ENCODE data around the gene CYB561D2. TPM values are rescaled to one million over a fixed set of nuclear protein-coding genes. Genes with fewer than 3 reads are reported as not detected.

The CYB561D2 gene
- total and polyA plus RNA-seq, 2 of the 13 experiments (the other 11 are each of a cell fraction or from before 2014, with no cell fraction given), result 11.1 to 17.2 TPM

DNA sequence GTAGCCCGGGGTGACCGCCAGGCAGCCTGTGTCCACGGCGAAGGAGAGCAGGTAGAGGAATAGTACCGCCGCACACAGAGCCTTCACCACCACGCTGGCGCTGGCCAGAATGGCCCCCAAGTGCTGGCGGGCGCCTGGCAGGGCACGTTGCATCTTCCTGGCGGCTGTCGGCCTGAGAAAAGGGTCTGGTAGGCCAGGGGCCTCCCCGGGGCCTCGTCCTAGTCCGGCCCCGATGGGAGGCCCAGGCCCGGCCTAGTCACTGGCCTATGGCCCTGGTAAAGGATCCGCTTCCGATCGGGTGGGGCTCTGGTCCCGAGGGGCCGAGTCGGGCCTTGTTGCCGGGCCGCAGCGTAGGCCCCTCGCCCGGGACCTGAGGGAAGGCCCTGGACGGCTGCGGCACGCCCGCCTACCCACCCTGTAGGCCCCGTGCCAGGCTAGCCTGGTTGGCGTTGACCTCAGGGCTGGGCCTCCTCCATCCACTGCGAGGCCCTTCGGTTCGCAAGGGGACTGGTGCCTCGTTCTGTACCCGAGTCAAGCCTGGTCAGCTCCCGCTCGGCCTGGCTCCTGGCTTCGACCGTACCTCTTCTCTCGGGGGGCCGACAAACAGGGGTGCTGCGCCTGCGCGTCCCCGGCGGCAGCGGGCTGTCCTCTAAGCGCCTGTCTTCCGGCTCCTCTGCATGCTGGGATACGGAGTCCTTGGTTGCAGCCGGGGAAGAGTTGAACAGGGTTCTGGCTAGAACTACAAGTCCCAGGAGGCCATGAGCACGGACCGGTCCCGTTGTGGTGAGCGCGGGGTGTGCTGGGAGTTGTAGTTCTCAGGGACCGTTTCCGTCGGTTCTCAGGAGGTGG, 8.5 kb downstream of the CYB561D2 start, which contains the start of gene TMEM115 (continued):
- TF ChIP-seq TSC22D2 (CRISPR knock-in tag; IDR thresholded peaks at IDR 0.05; ENCODE audit: borderline replicate concordance), result peak; percentile 62; the same call in 1 of the 2 replicates
- TF ChIP-seq ZKSCAN8 (CRISPR knock-in tag; IDR thresholded peaks at IDR 0.05; ENCODE audit: borderline replicate concordance), result no peak
- no peak for TF ChIP-seq JUNB (CRISPR knock-in tag; IDR thresholded peaks at IDR 0.05; ENCODE audit: borderline replicate concordance)
- peak; percentile 96 for TF ChIP-seq KDM2A (CRISPR knock-in tag; IDR thresholded peaks at IDR 0.05; ENCODE audit: borderline replicate concordance, low read depth)
- TF ChIP-seq ZNF230 (CRISPR knock-in tag; IDR thresholded peaks at IDR 0.05), result peak; percentile 81; the same call in 1 of the 2 replicates
- peak; percentile 81; the same call in 1 of the 2 replicates for TF ChIP-seq ZNF616 (CRISPR knock-in tag; IDR thresholded peaks at IDR 0.05; ENCODE audit: low read depth)
- peak; percentile 75; the same call in 1 of the 2 replicates for TF ChIP-seq ZNF329 (CRISPR knock-in tag; IDR thresholded peaks at IDR 0.05; ENCODE audit: low read depth)
- TF ChIP-seq, protein P1, sequence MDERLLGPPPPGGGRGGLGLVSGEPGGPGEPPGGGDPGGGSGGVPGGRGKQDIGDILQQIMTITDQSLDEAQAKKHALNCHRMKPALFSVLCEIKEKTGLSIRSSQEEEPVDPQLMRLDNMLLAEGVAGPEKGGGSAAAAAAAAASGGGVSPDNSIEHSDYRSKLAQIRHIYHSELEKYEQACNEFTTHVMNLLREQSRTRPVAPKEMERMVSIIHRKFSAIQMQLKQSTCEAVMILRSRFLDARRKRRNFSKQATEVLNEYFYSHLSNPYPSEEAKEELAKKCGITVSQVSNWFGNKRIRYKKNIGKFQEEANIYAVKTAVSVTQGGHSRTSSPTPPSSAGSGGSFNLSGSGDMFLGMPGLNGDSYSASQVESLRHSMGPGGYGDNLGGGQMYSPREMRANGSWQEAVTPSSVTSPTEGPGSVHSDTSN (CRISPR knock-in tag; IDR thresholded peaks at IDR 0.05), result no peak
- TF ChIP-seq, protein P2, sequence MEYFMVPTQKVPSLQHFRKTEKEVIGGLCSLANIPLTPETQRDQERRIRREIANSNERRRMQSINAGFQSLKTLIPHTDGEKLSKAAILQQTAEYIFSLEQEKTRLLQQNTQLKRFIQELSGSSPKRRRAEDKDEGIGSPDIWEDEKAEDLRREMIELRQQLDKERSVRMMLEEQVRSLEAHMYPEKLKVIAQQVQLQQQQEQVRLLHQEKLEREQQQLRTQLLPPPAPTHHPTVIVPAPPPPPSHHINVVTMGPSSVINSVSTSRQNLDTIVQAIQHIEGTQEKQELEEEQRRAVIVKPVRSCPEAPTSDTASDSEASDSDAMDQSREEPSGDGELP (IDR thresholded peaks at IDR 0.05; ENCODE audit: borderline replicate concordance, low read depth), result peak; percentile 46; the same call in 1 of the 2 replicates
- TF ChIP-seq, protein P3, sequence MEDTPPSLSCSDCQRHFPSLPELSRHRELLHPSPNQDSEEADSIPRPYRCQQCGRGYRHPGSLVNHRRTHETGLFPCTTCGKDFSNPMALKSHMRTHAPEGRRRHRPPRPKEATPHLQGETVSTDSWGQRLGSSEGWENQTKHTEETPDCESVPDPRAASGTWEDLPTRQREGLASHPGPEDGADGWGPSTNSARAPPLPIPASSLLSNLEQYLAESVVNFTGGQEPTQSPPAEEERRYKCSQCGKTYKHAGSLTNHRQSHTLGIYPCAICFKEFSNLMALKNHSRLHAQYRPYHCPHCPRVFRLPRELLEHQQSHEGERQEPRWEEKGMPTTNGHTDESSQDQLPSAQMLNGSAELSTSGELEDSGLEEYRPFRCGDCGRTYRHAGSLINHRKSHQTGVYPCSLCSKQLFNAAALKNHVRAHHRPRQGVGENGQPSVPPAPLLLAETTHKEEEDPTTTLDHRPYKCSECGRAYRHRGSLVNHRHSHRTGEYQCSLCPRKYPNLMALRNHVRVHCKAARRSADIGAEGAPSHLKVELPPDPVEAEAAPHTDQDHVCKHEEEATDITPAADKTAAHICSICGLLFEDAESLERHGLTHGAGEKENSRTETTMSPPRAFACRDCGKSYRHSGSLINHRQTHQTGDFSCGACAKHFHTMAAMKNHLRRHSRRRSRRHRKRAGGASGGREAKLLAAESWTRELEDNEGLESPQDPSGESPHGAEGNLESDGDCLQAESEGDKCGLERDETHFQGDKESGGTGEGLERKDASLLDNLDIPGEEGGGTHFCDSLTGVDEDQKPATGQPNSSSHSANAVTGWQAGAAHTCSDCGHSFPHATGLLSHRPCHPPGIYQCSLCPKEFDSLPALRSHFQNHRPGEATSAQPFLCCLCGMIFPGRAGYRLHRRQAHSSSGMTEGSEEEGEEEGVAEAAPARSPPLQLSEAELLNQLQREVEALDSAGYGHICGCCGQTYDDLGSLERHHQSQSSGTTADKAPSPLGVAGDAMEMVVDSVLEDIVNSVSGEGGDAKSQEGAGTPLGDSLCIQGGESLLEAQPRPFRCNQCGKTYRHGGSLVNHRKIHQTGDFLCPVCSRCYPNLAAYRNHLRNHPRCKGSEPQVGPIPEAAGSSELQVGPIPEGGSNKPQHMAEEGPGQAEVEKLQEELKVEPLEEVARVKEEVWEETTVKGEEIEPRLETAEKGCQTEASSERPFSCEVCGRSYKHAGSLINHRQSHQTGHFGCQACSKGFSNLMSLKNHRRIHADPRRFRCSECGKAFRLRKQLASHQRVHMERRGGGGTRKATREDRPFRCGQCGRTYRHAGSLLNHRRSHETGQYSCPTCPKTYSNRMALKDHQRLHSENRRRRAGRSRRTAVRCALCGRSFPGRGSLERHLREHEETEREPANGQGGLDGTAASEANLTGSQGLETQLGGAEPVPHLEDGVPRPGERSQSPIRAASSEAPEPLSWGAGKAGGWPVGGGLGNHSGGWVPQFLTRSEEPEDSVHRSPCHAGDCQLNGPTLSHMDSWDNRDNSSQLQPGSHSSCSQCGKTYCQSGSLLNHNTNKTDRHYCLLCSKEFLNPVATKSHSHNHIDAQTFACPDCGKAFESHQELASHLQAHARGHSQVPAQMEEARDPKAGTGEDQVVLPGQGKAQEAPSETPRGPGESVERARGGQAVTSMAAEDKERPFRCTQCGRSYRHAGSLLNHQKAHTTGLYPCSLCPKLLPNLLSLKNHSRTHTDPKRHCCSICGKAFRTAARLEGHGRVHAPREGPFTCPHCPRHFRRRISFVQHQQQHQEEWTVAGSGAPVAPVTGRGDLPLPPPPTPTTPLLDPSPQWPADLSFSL (CRISPR knock-in tag; IDR thresholded peaks at IDR 0.05), result no peak
- TF ChIP-seq KMT2A (CRISPR knock-in tag; IDR thresholded peaks at IDR 0.05), result peak; percentile 93
- TF ChIP-seq, protein P4, sequence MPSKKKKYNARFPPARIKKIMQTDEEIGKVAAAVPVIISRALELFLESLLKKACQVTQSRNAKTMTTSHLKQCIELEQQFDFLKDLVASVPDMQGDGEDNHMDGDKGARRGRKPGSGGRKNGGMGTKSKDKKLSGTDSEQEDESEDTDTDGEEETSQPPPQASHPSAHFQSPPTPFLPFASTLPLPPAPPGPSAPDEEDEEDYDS (CRISPR knock-in tag; IDR thresholded peaks at IDR 0.05), result peak; percentile 83
- TF ChIP-seq EZH2 (conservative IDR thresholded peaks at IDR 0.05; ENCODE audit: low read depth, low read length), result no peak
- no peak; the same call in 1 of the 2 replicates for TF ChIP-seq SIX4 (CRISPR knock-in tag; IDR thresholded peaks at IDR 0.05)
- TF ChIP-seq U2AF2 (IDR thresholded peaks at IDR 0.05; ENCODE audit: low read depth, low read length), result no peak
- TF ChIP-seq YEATS4 (CRISPR knock-in tag; IDR thresholded peaks at IDR 0.05; ENCODE audit: borderline replicate concordance), result peak; percentile 67; the same call in 1 of the 2 replicates
- no peak for TF ChIP-seq NAIF1 (CRISPR knock-in tag; IDR thresholded peaks at IDR 0.05; ENCODE audit: borderline replicate concordance)
- TF ChIP-seq ZNF383 (CRISPR knock-in tag; IDR thresholded peaks at IDR 0.05; ENCODE audit: borderline replicate concordance), result peak; percentile 64; the same call in 1 of the 2 replicates
- 0 out of 2 replicates have a peak, but pooled peaks have one; percentile 76 for TF ChIP-seq SRY (CRISPR knock-in tag; IDR thresholded peaks at IDR 0.05)
- 0 out of 2 replicates have a peak, but pooled peaks have one; percentile 34 for TF ChIP-seq ZBTB7A (CRISPR knock-in tag; IDR thresholded peaks at IDR 0.05)
